Activated naive CD4-positive, alpha-beta T cell treated with anti-CD3 and anti-CD28 coated beads, Interleukin-2, amount 10 ng/mL, durations not matched to agents 7 days and 5 days (primary cell): ENCODE data around the gene RPS6KC1.
"Not testable (repeated sequence)": the region's sequence is repeated elsewhere in the genome, so short reads cannot be mapped to it uniquely, and the experiment has no call there.

Experiments used
- CTCF ChIA-PET: fragments of 350-600 bp; sonication (Branson Sonifier 250); formaldehyde crosslinking; loops from one replicate; lab custom pipeline; 2021; ENCODE audit warnings: antibody characterized with exemption; lab: Charles Lee
- DNase-seq: peaks from one replicate; pipeline ENCODE4 v3.0.0-alpha.2; 2020
- H3K27ac Mint-ChIP-seq: one replicate; pipeline ENCODE4 v1.8.0; 2021; ENCODE audit warnings: mild to moderate bottlenecking, moderate library complexity, mixed read lengths
- H3K27me3 Mint-ChIP-seq: one replicate; pipeline ENCODE4 v1.8.0; 2021; ENCODE audit warnings: mild to moderate bottlenecking, mixed read lengths
- H3K36me3 Mint-ChIP-seq: one replicate; pipeline ENCODE4 v1.8.0; 2021; ENCODE audit warnings: mixed read lengths
- H3K4me1 Mint-ChIP-seq: one replicate; pipeline ENCODE4 v1.8.0; 2021; ENCODE audit warnings: mixed read lengths
- H3K4me3 Mint-ChIP-seq: one replicate; pipeline ENCODE4 v1.8.0; 2021; ENCODE audit warnings: mild to moderate bottlenecking, moderate library complexity, mixed read lengths
- H3K9me3 Mint-ChIP-seq: one replicate; pipeline ENCODE4 v1.8.0; 2021; ENCODE audit warnings: mixed read lengths

RPS6KC1 gene

GRCh38 chr1:213164561-213164960 is 113.5 kb downstream of the RPS6KC1 start:
- H3K27me3 Mint-ChIP-seq: no peaks in the 10 kb centered on the region
- CTCF ChIA-PET: no interaction called here
- H3K36me3 Mint-ChIP-seq: peaks cover 7% of the 10 kb centered on the region
- H3K27ac Mint-ChIP-seq: no peak overlapping the region
- no peak overlapping the region for H3K4me3 Mint-ChIP-seq
- H3K9me3 Mint-ChIP-seq: no peaks in the 10 kb centered on the region
- no peak for DNase-seq
- H3K4me1 Mint-ChIP-seq: no peaks in the 10 kb centered on the region

- no peaks in the 10 kb centered on the region for H3K9me3 Mint-ChIP-seq
- CTCF ChIA-PET: no interaction called here
- no peaks in the 10 kb centered on the region for H3K27me3 Mint-ChIP-seq
- H3K36me3 Mint-ChIP-seq: no peaks in the 10 kb centered on the region
- H3K27ac Mint-ChIP-seq: no peak overlapping the region
- DNase-seq: no peak
- H3K4me3 Mint-ChIP-seq: no peak overlapping the region
- H3K4me1 Mint-ChIP-seq: no peaks in the 10 kb centered on the region
Observed at GRCh38 chr1:213166852-213167251, 115.8 kb downstream of the RPS6KC1 start.

- Mint-ChIP-seq H3K27me3 (no peaks in the 10 kb centered on the region), H3K4me3 (no peak overlapping the region), H3K9me3 (no peaks in the 10 kb centered on the region), H3K36me3 (peaks cover 8% of the 10 kb centered on the region), H3K4me1 (no peaks in the 10 kb centered on the region), H3K27ac (no peak overlapping the region)
- CTCF ChIA-PET: no interaction called here
- DNase-seq: no peak
Observed at GRCh38 chr1:213171711-213172110, 120.7 kb downstream of the RPS6KC1 start.

DNA sequence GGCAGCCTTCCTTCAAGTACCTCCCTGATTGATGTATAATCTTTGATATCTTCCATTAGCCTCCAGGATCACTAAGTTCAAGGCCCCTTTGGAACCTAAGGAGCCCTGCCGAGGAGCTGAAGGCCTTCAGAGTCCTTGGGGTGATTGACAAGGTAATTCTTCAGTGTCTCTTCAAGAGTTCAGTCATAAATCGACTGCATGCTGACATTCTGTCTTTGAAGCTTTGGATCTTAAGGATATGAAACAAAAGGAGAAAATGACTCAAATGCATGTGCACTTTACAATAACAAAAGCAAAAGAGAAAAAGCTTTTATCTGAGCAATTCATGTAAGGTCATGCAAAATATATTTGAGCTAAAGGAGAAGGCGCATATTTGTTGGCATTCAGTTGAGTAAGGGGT is 125.3 kb downstream of the RPS6KC1 start:
- Mint-ChIP-seq H3K9me3 (no peaks in the 10 kb centered on the region), H3K36me3 (peaks cover 8% of the 10 kb centered on the region)

GRCh38 chr1:213179784-213180183 is 128.7 kb downstream of the RPS6KC1 start:
- DNase-seq: no peak
- Mint-ChIP-seq H3K4me3 (no peak overlapping the region), H3K9me3 (peaks cover 2% of the 10 kb centered on the region), H3K27me3 (no peaks in the 10 kb centered on the region), H3K4me1 (no peaks in the 10 kb centered on the region), H3K36me3 (peaks cover 12% of the 10 kb centered on the region), H3K27ac (no peak overlapping the region)
- CTCF ChIA-PET: no interaction called here

More for the DNA sequence above, 125.3 kb downstream of the RPS6KC1 start:
- Mint-ChIP-seq H3K27ac (no peak overlapping the region), H3K27me3 (no peaks in the 10 kb centered on the region), H3K4me1 (no peaks in the 10 kb centered on the region), H3K4me3 (no peak overlapping the region)
- CTCF ChIA-PET: no interaction called here
- no peak for DNase-seq

GRCh38 chr1:213180833-213181232 is 129.8 kb downstream of the RPS6KC1 start:
- CTCF ChIA-PET: no interaction called here
- H3K4me3 Mint-ChIP-seq: no peak overlapping the region

GRCh38 chr1:213183036-213183672 is 132.1 kb downstream of the RPS6KC1 start:
- no peak for DNase-seq
- Mint-ChIP-seq H3K36me3 (peaks cover 17% of the 10 kb centered on the region), H3K27me3 (no peaks in the 10 kb centered on the region), H3K27ac (no peak overlapping the region), H3K4me3 (no peak overlapping the region), H3K9me3 (peaks cover 16% of the 10 kb centered on the region), H3K4me1 (peaks cover 2% of the 10 kb centered on the region)
- CTCF ChIA-PET: no interaction called here

More at GRCh38 chr1:213180833-213181232, 129.8 kb downstream of the RPS6KC1 start:
- DNase-seq: no peak
- H3K27ac Mint-ChIP-seq: no peak overlapping the region
- peaks cover 2% of the 10 kb centered on the region for H3K4me1 Mint-ChIP-seq
- peaks cover 13% of the 10 kb centered on the region for H3K36me3 Mint-ChIP-seq
- H3K9me3 Mint-ChIP-seq: peaks cover 8% of the 10 kb centered on the region
- H3K27me3 Mint-ChIP-seq: no peaks in the 10 kb centered on the region

DNA sequence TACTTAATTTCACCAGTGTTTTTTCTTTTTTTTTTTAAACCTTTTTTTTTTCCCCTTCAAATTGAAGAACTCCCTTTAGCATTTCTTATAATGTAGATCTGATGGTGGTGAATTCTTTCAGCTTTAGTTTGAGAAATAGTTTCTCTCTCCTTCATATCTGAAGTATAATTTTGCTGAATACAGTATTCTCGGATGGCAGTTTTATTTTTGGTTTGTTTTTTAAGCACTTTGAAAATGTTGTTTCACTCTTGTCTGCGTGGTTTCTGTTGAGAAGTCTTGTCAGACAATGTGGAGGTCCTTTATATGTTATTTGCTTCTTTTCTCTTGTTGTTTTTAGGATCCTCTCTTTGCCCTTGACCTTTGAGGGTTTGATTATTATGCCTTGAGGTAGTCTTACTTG is 135.1 kb downstream of the RPS6KC1 start:
- Mint-ChIP-seq H3K9me3 (peaks cover 16% of the 10 kb centered on the region), H3K27ac (no peak overlapping the region), H3K4me3 (no peak overlapping the region), H3K27me3 (no peaks in the 10 kb centered on the region), H3K36me3 (peaks cover 17% of the 10 kb centered on the region), H3K4me1 (peaks cover 2% of the 10 kb centered on the region)
- no peak for DNase-seq
- CTCF ChIA-PET: no interaction called here

DNA sequence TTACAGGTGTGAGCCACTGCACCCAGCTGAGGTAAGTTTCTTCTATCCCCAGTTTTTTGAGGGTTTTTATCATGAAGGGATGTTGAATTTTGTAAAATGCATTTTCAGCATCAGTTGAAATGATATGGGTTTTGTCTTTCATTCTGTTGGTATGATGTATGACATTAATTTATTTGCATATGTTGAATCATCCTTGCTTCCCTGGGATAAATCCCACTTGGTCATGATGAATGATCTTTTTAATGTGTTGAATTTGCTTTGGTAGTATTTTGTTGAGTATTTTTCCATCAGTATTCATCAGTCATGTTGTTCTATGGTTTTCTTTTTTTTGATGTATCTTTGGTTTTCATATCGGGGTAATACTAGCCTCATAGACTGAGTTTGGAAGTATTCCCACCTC is 141.0 kb downstream of the RPS6KC1 start:
- DNase-seq: no peak
- Mint-ChIP-seq H3K36me3 (peaks cover 4% of the 10 kb centered on the region), H3K27ac (no peak overlapping the region), H3K4me3 (no peak overlapping the region), H3K4me1 (no peaks in the 10 kb centered on the region), H3K9me3 (peaks cover 4% of the 10 kb centered on the region), H3K27me3 (no peaks in the 10 kb centered on the region)
- CTCF ChIA-PET: no interaction called here

GRCh38 chr1:213194383-213194782 is 143.3 kb downstream of the RPS6KC1 start:
- H3K9me3 Mint-ChIP-seq: peaks cover 16% of the 10 kb centered on the region
- peaks cover 13% of the 10 kb centered on the region for H3K36me3 Mint-ChIP-seq
- no peak for DNase-seq
- no peaks in the 10 kb centered on the region for H3K4me1 Mint-ChIP-seq
- no peak overlapping the region for H3K27ac Mint-ChIP-seq
- no peaks in the 10 kb centered on the region for H3K27me3 Mint-ChIP-seq
- CTCF ChIA-PET: no interaction called here
- H3K4me3 Mint-ChIP-seq: no peak overlapping the region

- Mint-ChIP-seq H3K27ac (no peak overlapping the region), H3K4me1 (no peaks in the 10 kb centered on the region), H3K4me3 (no peak overlapping the region), H3K27me3 (no peaks in the 10 kb centered on the region), H3K9me3 (peaks cover 16% of the 10 kb centered on the region), H3K36me3 (peaks cover 16% of the 10 kb centered on the region)
- CTCF ChIA-PET: no interaction called here
- no peak for DNase-seq
Observed at GRCh38 chr1:213194855-213195254, 143.8 kb downstream of the RPS6KC1 start.

- Mint-ChIP-seq H3K36me3 (peaks cover 19% of the 10 kb centered on the region), H3K9me3 (peaks cover 16% of the 10 kb centered on the region)
- DNase-seq, H3K27ac Mint-ChIP-seq, H3K4me1 Mint-ChIP-seq, H3K4me3 Mint-ChIP-seq, CTCF ChIA-PET, H3K27me3 Mint-ChIP-seq: not testable (repeated sequence)
Observed at GRCh38 chr1:213196328-213197054, 145.4 kb downstream of the RPS6KC1 start.

DNA sequence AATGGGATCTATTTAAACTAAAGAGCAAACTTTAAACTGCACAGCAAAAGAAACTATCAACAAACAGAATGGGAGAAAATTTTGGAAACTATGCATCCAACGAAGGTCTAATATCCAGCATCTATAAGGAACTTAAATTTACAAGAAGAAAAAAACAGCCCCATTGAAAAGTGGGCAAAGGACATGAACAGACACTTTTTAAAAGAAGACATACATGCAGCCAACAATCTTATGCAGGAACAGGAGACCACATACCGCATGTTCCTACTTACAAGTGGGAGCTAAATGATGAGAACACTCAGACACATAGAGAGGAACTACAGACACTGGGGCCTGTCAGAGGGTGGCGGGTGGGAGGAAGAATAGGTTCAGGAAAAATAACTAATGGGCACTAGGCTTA is 149.6 kb downstream of the RPS6KC1 start:
- CTCF ChIA-PET: no interaction called here
- H3K4me3 Mint-ChIP-seq: no peak overlapping the region
- peaks cover 15% of the 10 kb centered on the region for H3K36me3 Mint-ChIP-seq
- H3K9me3 Mint-ChIP-seq: peaks cover 12% of the 10 kb centered on the region
- no peaks in the 10 kb centered on the region for H3K27me3 Mint-ChIP-seq
- H3K4me1 Mint-ChIP-seq: no peaks in the 10 kb centered on the region
- no peak for DNase-seq
- no peak overlapping the region for H3K27ac Mint-ChIP-seq

GRCh38 chr1:213201380-213202155 is 150.5 kb downstream of the RPS6KC1 start:
- Mint-ChIP-seq H3K27ac (no peak overlapping the region), H3K9me3 (peaks cover 12% of the 10 kb centered on the region), H3K27me3 (no peaks in the 10 kb centered on the region), H3K36me3 (peaks cover 15% of the 10 kb centered on the region), H3K4me3 (no peak overlapping the region), H3K4me1 (no peaks in the 10 kb centered on the region)
- no peak for DNase-seq
- CTCF ChIA-PET: no interaction called here
